Activated T-helper 1 cell treated with anti-CD3 and anti-CD28 coated beads, Interleukin-12 subunit alpha, Interleukin-12 subunit beta, Interleukin-2, Interleukin-4 antibody, amounts not matched to agents 30 ng/mL and 10 ng/mL and 1 ng/mL, durations not matched to agents 14 hours and 24 hours and 36 hours (primary cell): ENCODE data around the gene RNFT2. TPM values are rescaled to one million over a fixed set of nuclear protein-coding genes. Genes with fewer than 3 reads are reported as not detected.
A peak's percentile ranks its signal among the peaks of the same experiment; 100 is the strongest.

Experiments used
- DNase-seq: peaks from one replicate; pipeline ENCODE4 v3.0.0; 2021; ENCODE audit warnings: low spot score
- H3K27ac Mint-ChIP-seq: one replicate; pipeline ENCODE4 v1.8.0; 2021; ENCODE audit warnings: mild to moderate bottlenecking, mixed read lengths
- H3K27me3 Mint-ChIP-seq: one replicate; pipeline ENCODE4 v1.8.0; 2022; ENCODE audit warnings: mild to moderate bottlenecking, moderate library complexity, mixed read lengths; ENCODE audit not compliant: insufficient read depth
- H3K36me3 Mint-ChIP-seq: one replicate; pipeline ENCODE4 v1.8.0; 2021; ENCODE audit warnings: low read depth, mixed read lengths
- H3K4me1 Mint-ChIP-seq: one replicate; pipeline ENCODE4 v1.8.0; 2021; ENCODE audit warnings: low read depth, mixed read lengths
- H3K4me3 Mint-ChIP-seq: one replicate; pipeline ENCODE4 v1.8.0; 2021; ENCODE audit warnings: mild to moderate bottlenecking, moderate library complexity, mixed read lengths
- H3K9me3 Mint-ChIP-seq: one replicate; pipeline ENCODE4 v1.8.0; 2021; ENCODE audit warnings: mixed read lengths
- intact Hi-C: fragments of 100-400 bp; cut with micrococcal nuclease; formaldehyde crosslinking; loops from one replicate; pipeline ENCODE4 v1.15.1; 2024
- total RNA-seq: library from RNA; stranded (reverse); gene quantifications from 2 replicates; pipeline ENCODE4 v1.2.3, GENCODE V29; 2022

The RNFT2 gene
- total RNA-seq, 1 donor from 2014 or later, result 8.0 TPM

- peaks cover 55% of the 10 kb centered on the region for H3K27me3 Mint-ChIP-seq
- H3K27ac Mint-ChIP-seq, result no peak overlapping the region
- DNase-seq, result no peak
- H3K36me3 Mint-ChIP-seq, result peaks cover 5% of the 10 kb centered on the region
- H3K9me3 Mint-ChIP-seq, result peaks cover 8% of the 10 kb centered on the region
- no peak overlapping the region for H3K4me3 Mint-ChIP-seq
- intact Hi-C loops, result no loop called here
- peaks cover 10% of the 10 kb centered on the region for H3K4me1 Mint-ChIP-seq
These were observed 136.3 kb downstream of the RNFT2 start for GRCh38 chr12:116874324-116874995.

GRCh38 chr12:116876151-116876869, 138.2 kb downstream of the RNFT2 start:
- peaks cover 67% of the 10 kb centered on the region for H3K27me3 Mint-ChIP-seq
- intact Hi-C loops, result no loop called here
- H3K36me3 Mint-ChIP-seq, result peaks cover 5% of the 10 kb centered on the region
- peaks cover 24% of the 10 kb centered on the region for H3K4me1 Mint-ChIP-seq
- no peak for DNase-seq
- no peak overlapping the region for H3K27ac Mint-ChIP-seq
- H3K9me3 Mint-ChIP-seq, result peaks cover 8% of the 10 kb centered on the region
- no peak overlapping the region for H3K4me3 Mint-ChIP-seq

GRCh38 chr12:116878567-116879508, 140.7 kb downstream of the RNFT2 start:
- Mint-ChIP-seq H3K4me1 (peaks cover 33% of the 10 kb centered on the region), H3K27ac (no peak overlapping the region)

GRCh38 chr12:116879509-116880212, 141.5 kb downstream of the RNFT2 start:
- intact Hi-C loops, result no loop called here
- H3K36me3 Mint-ChIP-seq, result peaks cover 5% of the 10 kb centered on the region
- H3K9me3 Mint-ChIP-seq, result peaks cover 2% of the 10 kb centered on the region
- H3K27ac Mint-ChIP-seq, result peak overlapping the region; percentile 36
- H3K4me3 Mint-ChIP-seq, result peak overlapping the region; percentile 79
- peaks cover 70% of the 10 kb centered on the region for H3K27me3 Mint-ChIP-seq
- DNase-seq, result no peak
- H3K4me1 Mint-ChIP-seq, result peaks cover 33% of the 10 kb centered on the region

More at GRCh38 chr12:116878567-116879508, 140.7 kb downstream of the RNFT2 start:
- H3K4me3 Mint-ChIP-seq, result peak overlapping the region; percentile 78
- H3K27me3 Mint-ChIP-seq, result peaks cover 73% of the 10 kb centered on the region
- peaks cover 8% of the 10 kb centered on the region for H3K9me3 Mint-ChIP-seq
- no peak for DNase-seq
- peaks cover 5% of the 10 kb centered on the region for H3K36me3 Mint-ChIP-seq
- intact Hi-C loops, result no loop called here

DNA sequence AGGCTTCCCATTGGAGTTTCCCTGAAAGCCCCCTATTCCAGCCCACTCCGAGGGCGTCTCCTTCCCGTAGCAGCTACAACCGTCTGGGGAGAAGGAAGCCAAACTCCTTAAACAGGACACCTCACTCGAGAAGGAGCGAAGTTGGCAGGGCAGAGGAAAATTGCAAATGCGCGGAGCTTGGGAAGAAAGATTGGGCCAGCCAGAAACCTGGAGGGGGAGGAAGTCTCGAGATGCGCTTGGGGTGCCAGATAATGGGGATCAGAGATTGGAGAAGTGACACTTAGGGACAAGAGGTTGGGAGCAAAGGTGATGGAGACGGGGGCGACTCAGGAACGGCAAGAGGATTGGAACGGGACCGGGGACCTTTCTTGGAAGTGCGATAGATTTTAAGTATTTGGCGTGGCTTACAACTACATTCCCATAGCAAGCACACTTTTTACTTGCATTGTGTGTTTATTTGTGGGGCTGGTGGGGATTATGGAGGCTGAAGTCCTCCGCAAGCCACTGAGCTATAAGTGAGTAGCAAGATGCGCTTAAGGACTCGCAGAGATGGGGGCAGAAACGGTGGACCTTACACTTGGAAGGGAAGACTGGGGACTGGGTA, 142.2 kb downstream of the RNFT2 start:
- H3K4me1 Mint-ChIP-seq, result peaks cover 33% of the 10 kb centered on the region
- H3K27me3 Mint-ChIP-seq, result peaks cover 70% of the 10 kb centered on the region
- DNase-seq, result no peak
- no peaks in the 10 kb centered on the region for H3K9me3 Mint-ChIP-seq
- peaks cover 5% of the 10 kb centered on the region for H3K36me3 Mint-ChIP-seq
- peak overlapping the region; percentile 54 for H3K27ac Mint-ChIP-seq
- intact Hi-C loops, result no loop called here
- H3K4me3 Mint-ChIP-seq, result peak overlapping the region; percentile 79

DNA sequence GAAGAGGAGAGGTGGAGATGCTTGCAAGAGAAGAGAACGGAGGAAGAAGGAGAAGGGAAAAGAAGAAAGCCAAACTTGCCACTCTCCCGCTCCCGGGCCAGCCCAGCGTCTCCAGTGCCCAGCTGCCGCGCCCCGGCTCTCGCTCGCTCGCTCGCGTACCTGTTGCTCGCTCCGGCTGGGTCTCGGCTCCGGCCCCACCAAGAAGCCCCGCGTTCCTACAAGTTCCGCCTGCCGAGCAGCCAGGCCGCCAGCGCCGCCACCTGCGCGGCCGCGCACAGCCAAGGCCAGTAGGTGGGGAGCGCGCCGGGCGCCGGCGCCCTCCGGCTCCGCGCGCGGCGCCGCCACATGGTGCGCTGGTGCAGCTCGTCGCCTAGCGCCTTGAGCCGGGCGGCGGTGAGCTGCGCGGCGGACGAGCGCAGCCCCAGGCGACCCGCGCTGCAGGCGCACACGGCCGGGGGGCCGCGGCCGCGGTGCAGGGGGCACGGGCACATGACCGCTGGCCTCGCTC, 142.8 kb downstream of the RNFT2 start:
- H3K4me3 Mint-ChIP-seq, result peak overlapping the region; percentile 79
- H3K36me3 Mint-ChIP-seq, result peaks cover 5% of the 10 kb centered on the region
- DNase-seq, result peak; percentile 3
- intact Hi-C loops, result no loop called here
- H3K27ac Mint-ChIP-seq, result peak overlapping the region; percentile 54
- H3K4me1 Mint-ChIP-seq, result peaks cover 33% of the 10 kb centered on the region
- H3K27me3 Mint-ChIP-seq, result peaks cover 71% of the 10 kb centered on the region
- no peaks in the 10 kb centered on the region for H3K9me3 Mint-ChIP-seq

DNA sequence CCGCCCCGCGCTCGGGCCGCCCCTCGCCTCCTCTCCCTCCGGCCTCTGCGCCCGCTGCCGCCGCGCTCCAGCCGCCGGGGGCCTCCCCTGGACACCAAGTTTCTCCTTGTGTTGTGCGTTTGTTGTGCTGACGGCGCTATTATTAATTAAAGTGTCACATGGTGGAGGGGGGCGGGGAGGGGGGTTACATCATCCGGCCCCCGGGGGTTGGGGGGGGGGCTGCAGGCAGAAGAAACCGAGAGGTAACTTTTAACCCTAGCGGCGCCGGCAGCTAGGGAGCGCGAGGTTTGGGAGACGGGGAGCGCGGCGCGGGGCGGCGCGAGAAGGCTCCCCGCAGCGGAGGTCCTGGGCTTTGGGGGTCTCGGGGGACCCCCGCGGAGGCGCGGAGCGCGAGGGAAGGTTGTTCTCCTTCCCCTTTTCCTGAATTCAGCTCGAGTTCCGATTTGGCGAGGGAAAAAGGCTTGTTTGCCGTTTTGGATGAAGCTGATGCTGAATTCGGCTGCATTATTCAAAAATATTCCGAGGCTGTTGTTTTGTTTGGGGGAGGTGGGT, 143.3 kb downstream of the RNFT2 start, which contains the start of gene HRK:
TSS of gene HRK (minus strand) at position 117 of the 552 bp plus-strand sequence. CDS start 134 bp downstream, outside the sequence.
- Mint-ChIP-seq H3K36me3 (peaks cover 5% of the 10 kb centered on the region), H3K27me3 (peaks cover 67% of the 10 kb centered on the region), H3K9me3 (no peaks in the 10 kb centered on the region), H3K4me1 (peaks cover 33% of the 10 kb centered on the region), H3K4me3 (peak within 1 kb of the TSS; percentile 79), H3K27ac (peak within 1 kb of the TSS; percentile 54)
- intact Hi-C loops, result no loop called here
- DNase-seq, result no peak

- no peak overlapping the region for H3K27ac Mint-ChIP-seq
- H3K36me3 Mint-ChIP-seq, result peaks cover 5% of the 10 kb centered on the region
- DNase-seq, result no peak
- H3K4me1 Mint-ChIP-seq, result peaks cover 33% of the 10 kb centered on the region
- H3K9me3 Mint-ChIP-seq, result no peaks in the 10 kb centered on the region
- H3K4me3 Mint-ChIP-seq, result peak overlapping the region; percentile 58
- peaks cover 67% of the 10 kb centered on the region for H3K27me3 Mint-ChIP-seq
- intact Hi-C loops, result loop anchor here (1.0 kb wide), 1 partner anchor 179 kb away; no protein-coding TSS in a partner anchor
These were observed 143.9 kb downstream of the RNFT2 start for GRCh38 chr12:116881877-116882507.

GRCh38 chr12:116882742-116883141, 144.6 kb downstream of the RNFT2 start:
- intact Hi-C loops, result loop anchor here (1.0 kb wide), 1 partner anchor 179 kb away; no protein-coding TSS in a partner anchor
- Mint-ChIP-seq H3K9me3 (no peaks in the 10 kb centered on the region), H3K27me3 (peaks cover 66% of the 10 kb centered on the region), H3K4me1 (peaks cover 33% of the 10 kb centered on the region), H3K4me3 (no peak overlapping the region), H3K27ac (no peak overlapping the region), H3K36me3 (peaks cover 5% of the 10 kb centered on the region)
- no peak for DNase-seq

GRCh38 chr12:116884871-116885270, 146.8 kb downstream of the RNFT2 start:
- Mint-ChIP-seq H3K4me1 (peaks cover 18% of the 10 kb centered on the region), H3K27me3 (peaks cover 61% of the 10 kb centered on the region), H3K36me3 (no peaks in the 10 kb centered on the region), H3K9me3 (no peaks in the 10 kb centered on the region), H3K4me3 (no peak overlapping the region), H3K27ac (no peak overlapping the region)
- intact Hi-C loops, result no loop called here
- DNase-seq, result no peak

DNA sequence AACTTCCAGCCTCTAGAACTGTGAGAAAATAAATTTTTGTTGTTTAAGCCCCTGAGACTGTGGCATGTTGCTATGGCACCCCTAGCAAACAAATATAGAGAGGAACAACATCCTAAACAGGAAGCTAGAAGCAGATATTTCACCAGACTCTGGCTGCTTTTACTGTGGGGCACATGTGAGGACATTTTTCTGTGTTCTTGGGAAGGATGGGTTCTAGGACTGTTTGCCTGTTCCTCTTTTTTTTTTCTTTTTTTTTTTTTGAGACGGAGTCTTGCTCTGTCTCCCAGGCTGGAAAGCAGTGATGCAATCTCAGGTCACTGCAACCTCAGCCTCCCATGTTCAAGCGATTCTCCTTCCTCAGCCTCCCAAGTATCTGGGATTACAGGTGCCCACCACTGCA, 147.4 kb downstream of the RNFT2 start:
- intact Hi-C loops, result no loop called here
- H3K27me3 Mint-ChIP-seq, result peaks cover 55% of the 10 kb centered on the region

More for the DNA sequence above, 147.4 kb downstream of the RNFT2 start:
- DNase-seq, result no peak
- Mint-ChIP-seq H3K27ac (no peak overlapping the region), H3K4me3 (no peak overlapping the region), H3K9me3 (no peaks in the 10 kb centered on the region), H3K36me3 (no peaks in the 10 kb centered on the region), H3K4me1 (peaks cover 12% of the 10 kb centered on the region)
